Measurements from ENCODE around the gene ERICH3. TPM values are rescaled to one million over a fixed set of nuclear protein-coding genes. Genes with fewer than 3 reads are reported as not detected.

ERICH3 gene
- total RNA-seq, 1 experiment from 2014 or later: not detected

GRCh38 chr1:74549932-74550331 is 123.7 kb downstream of the ERICH3 start:
- no peaks in the 10 kb centered on the region for H3K9me3 Mint-ChIP-seq (ENCODE audit: unreplicated experiment)
- H3K27me3 ChIP-seq (replicated peaks; ENCODE audit: control insufficient read depth, insufficient read depth, low read length): no peaks in the 10 kb centered on the region
- peaks cover 17% of the 10 kb centered on the region for H3K27me3 Mint-ChIP-seq (ENCODE audit: insufficient read depth, unreplicated experiment)
- no peak overlapping the region for H3K4me3 Mint-ChIP-seq (ENCODE audit: unreplicated experiment)
- H3K4me1 Mint-ChIP-seq (ENCODE audit: low read depth, unreplicated experiment): no peaks in the 10 kb centered on the region
- H3K9me3 ChIP-seq: no peaks in the 10 kb centered on the region
- H3K36me3 ChIP-seq (ENCODE audit: control insufficient read depth, insufficient read depth, low read length): no peaks in the 10 kb centered on the region
- no peak for TF ChIP-seq CTCF (IDR thresholded peaks at IDR 0.05; ENCODE audit: insufficient read depth in 1 of 2, low read depth in 1 of 2, low read length in 1 of 2, severe bottlenecking in 1 of 2, unreplicated experiment in 1 of 2)
- BruUV-seq (replicated peaks): no TSS peak
- CTCF ChIA-PET: interaction anchor here (0.6 kb wide), 1 partner anchor 40 kb away, joined by 4 read pairs; no protein-coding TSS in a partner anchor
- H3K36me3 Mint-ChIP-seq (ENCODE audit: insufficient read depth, unreplicated experiment): no peaks in the 10 kb centered on the region
- POLR2A ChIA-PET: no interaction called here
- DNase-seq: no peak
- no peak overlapping the region for H3K27ac Mint-ChIP-seq (ENCODE audit: unreplicated experiment)
- intact Hi-C loops (cut with micrococcal nuclease; ENCODE audit: unreplicated experiment): no loop called here
- no peak overlapping the region for H3K4me3 ChIP-seq (ENCODE audit: low read depth, low read length)
- H3K4me1 ChIP-seq: no peaks in the 10 kb centered on the region

GRCh38 chr1:74548961-74549750 is 124.4 kb downstream of the ERICH3 start:
- CTCF ChIA-PET: interaction anchor here (0.6 kb wide), 1 partner anchor 39 kb away, joined by 4 read pairs; no protein-coding TSS in a partner anchor
- intact Hi-C loops (cut with micrococcal nuclease; ENCODE audit: unreplicated experiment): no loop called here

GRCh38 chr1:74545821-74546220 is 127.8 kb downstream of the ERICH3 start:
- Histone ChIP-seq H3K9me3 (no peaks in the 10 kb centered on the region), H3K4me1 (no peaks in the 10 kb centered on the region), H3K27me3 (replicated peaks; ENCODE audit: control insufficient read depth, insufficient read depth, low read length) (no peaks in the 10 kb centered on the region), H3K36me3 (ENCODE audit: control insufficient read depth, insufficient read depth, low read length) (no peaks in the 10 kb centered on the region), H3K4me3 (ENCODE audit: low read depth, low read length) (no peak overlapping the region)
- BruUV-seq (replicated peaks): no TSS peak
- no peak overlapping the region for H3K4me3 Mint-ChIP-seq (ENCODE audit: unreplicated experiment)
- no peak for DNase-seq
- ChIA-PET POLR2A (no interaction called here), CTCF (no interaction called here)
- H3K36me3 Mint-ChIP-seq (ENCODE audit: insufficient read depth, unreplicated experiment): no peaks in the 10 kb centered on the region
- H3K9me3 Mint-ChIP-seq (ENCODE audit: unreplicated experiment): no peaks in the 10 kb centered on the region
- no peak overlapping the region for H3K27ac Mint-ChIP-seq (ENCODE audit: unreplicated experiment)
- intact Hi-C loops (cut with micrococcal nuclease; ENCODE audit: unreplicated experiment): no loop called here
- H3K4me1 Mint-ChIP-seq (ENCODE audit: low read depth, unreplicated experiment): no peaks in the 10 kb centered on the region
- no peak for TF ChIP-seq CTCF (IDR thresholded peaks at IDR 0.05; ENCODE audit: insufficient read depth in 1 of 2, low read depth in 1 of 2, low read length in 1 of 2, severe bottlenecking in 1 of 2, unreplicated experiment in 1 of 2)
- peaks cover 7% of the 10 kb centered on the region for H3K27me3 Mint-ChIP-seq (ENCODE audit: insufficient read depth, unreplicated experiment)

More at GRCh38 chr1:74548961-74549750, 124.4 kb downstream of the ERICH3 start:
- no peak for DNase-seq
- no peaks in the 10 kb centered on the region for H3K9me3 Mint-ChIP-seq (ENCODE audit: unreplicated experiment)
- Histone ChIP-seq H3K4me3 (ENCODE audit: low read depth, low read length) (no peak overlapping the region), H3K9me3 (no peaks in the 10 kb centered on the region), H3K4me1 (no peaks in the 10 kb centered on the region), H3K36me3 (ENCODE audit: control insufficient read depth, insufficient read depth, low read length) (no peaks in the 10 kb centered on the region), H3K27me3 (replicated peaks; ENCODE audit: control insufficient read depth, insufficient read depth, low read length) (no peaks in the 10 kb centered on the region)
- no peak overlapping the region for H3K27ac Mint-ChIP-seq (ENCODE audit: unreplicated experiment)
- no peak overlapping the region for H3K4me3 Mint-ChIP-seq (ENCODE audit: unreplicated experiment)
- no TSS peak for BruUV-seq (replicated peaks)
- TF ChIP-seq CTCF (IDR thresholded peaks at IDR 0.05; ENCODE audit: insufficient read depth in 1 of 2, low read depth in 1 of 2, low read length in 1 of 2, severe bottlenecking in 1 of 2, unreplicated experiment in 1 of 2): no peak
- H3K36me3 Mint-ChIP-seq (ENCODE audit: insufficient read depth, unreplicated experiment): no peaks in the 10 kb centered on the region
- peaks cover 12% of the 10 kb centered on the region for H3K27me3 Mint-ChIP-seq (ENCODE audit: insufficient read depth, unreplicated experiment)
- POLR2A ChIA-PET: no interaction called here
- H3K4me1 Mint-ChIP-seq (ENCODE audit: low read depth, unreplicated experiment): no peaks in the 10 kb centered on the region
